ENCODE data around the gene COL28A1.

The COL28A1 gene

GRCh38 chr7:7557252-7557651 is 21.6 kb upstream of the COL28A1 start:
- DNase-seq, result no peak

DNA sequence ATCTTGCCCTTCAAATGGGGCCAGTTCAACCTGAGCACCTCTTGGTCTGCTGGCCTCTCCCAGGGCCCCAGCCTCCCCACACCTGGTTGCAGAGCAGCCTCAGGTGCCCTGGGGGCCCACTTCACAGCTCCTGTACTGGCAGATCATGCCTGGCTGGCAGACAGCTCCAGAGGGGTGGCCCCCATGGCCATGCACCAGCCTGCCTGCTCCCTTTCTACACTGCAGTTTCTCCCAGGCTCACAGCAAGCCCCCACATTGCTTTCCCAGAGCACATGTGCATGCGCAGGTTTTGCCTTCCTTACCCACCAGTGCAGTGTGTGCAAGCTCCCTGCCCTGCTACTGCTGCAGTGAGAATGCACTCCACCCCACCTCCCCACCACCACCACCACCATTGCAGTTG is 21.2 kb upstream of the COL28A1 start:
- no peak for DNase-seq

- peak; percentile 51 for DNase-seq
Observed at GRCh38 chr7:7554649-7555575, 19.2 kb upstream of the COL28A1 start.

DNA sequence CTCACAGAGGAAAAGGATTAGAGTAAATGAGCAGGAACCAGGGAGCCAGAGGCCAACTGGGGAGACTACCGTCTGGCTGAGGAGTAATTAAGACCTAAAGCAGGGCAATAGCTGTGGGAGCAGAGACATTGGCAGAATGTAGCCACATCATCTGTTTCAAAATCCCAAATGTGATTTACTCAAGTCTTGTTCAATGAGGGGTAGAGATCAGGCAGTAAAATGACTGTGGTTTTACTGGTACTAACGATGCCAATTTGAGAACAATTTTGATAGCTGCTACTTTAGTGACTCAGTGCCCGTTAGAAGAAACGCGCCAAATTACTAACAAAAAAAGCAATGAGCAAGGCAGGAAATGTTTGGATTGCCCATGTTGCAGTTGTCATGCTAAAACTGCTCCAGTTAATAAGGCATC is 18.4 kb upstream of the COL28A1 start:
- no peak for DNase-seq

GRCh38 chr7:7553386-7553785 is 17.7 kb upstream of the COL28A1 start:
- DNase-seq, result no peak

- DNase-seq, result no peak
Observed at GRCh38 chr7:7552199-7552598, 16.5 kb upstream of the COL28A1 start.

DNA sequence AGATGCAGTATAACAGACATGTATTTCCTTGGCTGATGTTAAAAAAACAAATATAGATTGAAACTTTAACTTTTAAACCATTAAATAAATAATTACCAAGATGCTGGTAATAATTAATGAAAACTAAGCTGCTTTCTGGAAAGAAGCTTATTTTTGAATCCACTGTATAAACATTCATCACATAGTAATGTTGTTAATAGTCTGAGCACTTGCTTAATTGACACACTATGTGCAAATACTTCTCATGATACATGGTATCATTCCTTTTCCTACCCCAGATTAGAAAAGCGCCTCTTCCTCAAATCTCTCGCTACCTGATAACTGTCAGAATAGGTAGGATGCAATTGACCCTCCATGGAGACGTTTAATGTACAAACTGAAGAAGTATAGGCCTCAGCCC is 15.0 kb upstream of the COL28A1 start:
- no peak for DNase-seq

DNA sequence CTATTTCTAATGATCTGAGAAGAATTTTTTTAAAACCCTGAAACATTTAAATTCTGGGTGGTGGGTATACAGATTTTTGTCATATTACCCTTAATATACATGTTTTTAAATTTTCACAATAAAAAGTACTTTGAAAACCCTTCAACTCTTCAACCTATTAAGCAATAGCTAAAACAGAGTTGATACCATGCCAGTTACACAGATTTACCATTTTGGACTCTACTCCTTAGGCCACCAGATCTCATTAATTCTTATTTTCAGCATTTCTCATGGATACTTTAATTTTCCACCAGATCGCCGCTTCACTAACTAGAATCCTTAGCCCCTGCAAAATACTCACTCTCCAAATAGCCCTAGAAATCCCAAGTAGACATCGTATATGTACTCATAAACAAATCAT is 12.7 kb upstream of the COL28A1 start:
- DNase-seq, result no peak

DNA sequence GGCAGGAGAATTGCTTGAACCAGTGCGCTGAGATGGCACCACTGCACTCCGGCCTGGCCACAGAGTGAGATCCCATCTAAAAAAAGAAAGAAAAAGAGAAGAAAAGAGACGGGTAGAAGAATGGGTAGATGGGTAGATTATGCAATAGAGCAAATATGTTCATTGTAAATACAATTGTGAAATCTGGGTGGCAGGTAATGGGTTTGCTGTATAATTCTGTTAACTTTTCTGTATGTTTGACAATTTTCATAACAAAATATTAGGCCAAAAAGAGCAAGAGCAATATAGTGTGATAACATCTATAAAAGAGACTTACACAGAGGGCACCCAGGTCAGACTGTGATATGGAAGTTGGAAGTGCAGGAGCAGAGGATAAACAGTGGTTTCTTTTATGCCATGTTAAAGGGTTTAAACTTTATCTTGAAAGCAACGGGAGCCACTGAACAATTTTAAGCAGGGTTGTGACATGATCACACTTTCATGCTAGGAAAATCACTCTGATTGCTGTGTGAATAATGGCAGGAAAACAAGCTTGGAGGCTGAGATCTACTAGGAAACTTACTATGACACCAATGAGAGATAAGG is 6.7 kb upstream of the COL28A1 start:
- no peak for DNase-seq

- no peak for DNase-seq
Observed at GRCh38 chr7:7539711-7540110, 4.0 kb upstream of the COL28A1 start.

GRCh38 chr7:7539152-7539551 is 3.5 kb upstream of the COL28A1 start:
- no peak for DNase-seq

- no peak for DNase-seq
Observed at GRCh38 chr7:7537711-7538110, 2.0 kb upstream of the COL28A1 start.

DNA sequence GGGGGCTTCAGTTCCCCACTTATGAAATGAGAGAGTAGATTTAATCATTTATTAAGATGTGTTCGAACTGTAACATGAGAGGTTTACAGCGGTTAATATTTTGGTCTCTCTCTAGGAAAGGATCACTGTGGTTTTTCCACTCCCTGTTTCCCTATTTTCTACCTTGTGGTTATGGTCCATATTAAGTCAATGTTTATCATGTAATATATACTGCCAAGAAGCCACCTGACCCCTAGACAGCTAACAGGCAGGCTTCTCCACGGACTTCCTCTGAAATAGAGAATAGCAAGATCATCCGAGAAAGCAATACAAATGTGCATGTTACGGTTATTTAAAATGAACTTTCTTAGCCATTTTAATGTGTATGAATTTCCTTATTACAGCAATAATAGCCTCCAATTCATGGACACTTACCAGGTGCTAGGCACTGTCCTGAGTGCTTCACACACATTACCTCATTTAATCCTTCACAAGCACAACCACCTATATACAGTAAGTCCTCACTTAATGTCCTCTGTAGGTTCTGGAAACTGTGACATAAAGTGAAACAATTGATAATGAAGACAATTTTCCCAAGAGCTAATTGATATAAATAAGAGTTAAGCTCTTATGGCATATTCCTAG is 835 bp upstream of the COL28A1 start:
- peak; percentile 79 for DNase-seq

DNA sequence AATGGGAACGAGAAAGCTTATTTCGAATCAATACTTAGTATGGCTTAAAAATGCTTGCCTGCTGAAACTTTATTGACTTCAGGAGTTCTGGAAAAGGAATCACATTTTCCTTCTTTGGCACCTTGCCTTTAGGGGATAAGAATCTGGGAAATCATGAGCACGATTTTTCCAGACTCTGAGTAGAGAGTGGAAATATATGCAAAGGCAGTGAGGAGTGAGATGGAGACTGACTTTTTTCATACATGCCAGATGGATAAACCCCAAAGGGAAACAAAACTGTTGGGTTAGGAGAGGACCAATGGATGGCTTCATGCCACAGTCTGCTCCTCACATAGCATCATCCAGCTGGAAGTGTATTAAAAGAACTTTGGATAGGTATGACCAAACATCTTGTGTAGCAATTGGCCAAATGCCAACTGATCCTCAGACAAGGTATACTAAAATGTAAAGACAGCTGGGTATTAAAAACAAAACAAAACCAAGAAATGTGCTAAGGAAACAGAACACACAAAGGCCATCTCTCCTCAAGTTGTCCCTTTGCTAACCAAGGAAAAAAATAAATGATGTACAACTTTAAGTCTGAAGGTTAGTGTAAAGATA is 1.7 kb downstream of the COL28A1 start:
- no peak for DNase-seq

DNA sequence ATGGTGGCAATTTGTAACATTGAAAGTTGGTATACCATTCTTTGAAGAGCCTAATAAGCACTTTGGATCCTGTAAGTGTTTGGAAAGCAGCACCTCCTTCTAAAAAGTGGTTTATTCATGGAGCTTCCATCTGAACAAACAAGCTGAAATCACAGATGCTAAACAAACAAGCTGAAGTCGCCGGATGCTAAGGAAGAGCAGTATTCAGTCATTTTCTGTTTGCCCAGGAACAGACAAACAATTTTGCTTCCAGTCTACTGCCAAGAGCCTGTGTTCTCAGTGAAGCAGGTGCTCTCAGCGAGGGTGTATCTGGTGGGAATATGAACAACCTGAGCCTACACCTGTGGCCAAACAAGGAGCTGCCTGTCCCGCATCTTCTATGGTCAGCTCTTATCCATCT is 6.3 kb downstream of the COL28A1 start:
- DNase-seq, result peak; percentile 98

DNA sequence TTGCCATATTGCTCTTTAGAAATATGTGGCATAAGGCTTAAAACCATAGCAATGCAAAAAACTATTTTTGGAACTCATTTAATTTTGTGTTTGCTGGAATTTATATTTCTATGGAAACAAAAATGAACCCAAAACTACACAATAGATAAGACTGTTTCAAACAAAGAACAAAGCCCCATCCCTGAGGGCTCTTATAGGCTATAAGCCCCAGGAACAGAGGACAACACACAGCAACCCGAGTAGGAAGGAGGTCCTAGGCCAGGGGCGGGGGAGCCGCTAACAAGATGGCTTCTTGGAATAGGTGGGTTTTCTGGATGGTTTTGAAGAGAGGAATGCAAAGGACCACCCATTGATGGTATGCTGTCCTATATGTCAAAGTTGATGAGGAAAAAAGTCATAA is 8.6 kb downstream of the COL28A1 start:
- DNase-seq, result no peak

DNA sequence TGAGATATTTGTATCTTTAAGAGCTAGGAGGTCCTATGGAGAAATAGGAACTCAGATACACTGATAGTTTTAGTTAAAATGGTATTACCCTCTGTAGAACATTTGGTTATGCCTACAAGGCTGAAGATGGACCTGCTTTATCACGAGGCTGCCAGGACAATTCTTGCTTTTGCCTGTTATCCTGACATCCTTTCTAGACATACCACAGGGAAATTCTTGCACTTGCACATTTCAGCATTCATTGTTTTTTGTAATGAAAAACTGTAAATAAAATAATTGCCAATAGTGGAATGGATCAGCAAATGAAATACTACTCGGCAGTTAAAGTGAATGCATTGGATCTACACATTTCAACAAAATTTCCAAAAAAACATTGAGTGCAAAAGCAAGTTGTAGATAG is 9.7 kb downstream of the COL28A1 start:
- no peak for DNase-seq

DNA sequence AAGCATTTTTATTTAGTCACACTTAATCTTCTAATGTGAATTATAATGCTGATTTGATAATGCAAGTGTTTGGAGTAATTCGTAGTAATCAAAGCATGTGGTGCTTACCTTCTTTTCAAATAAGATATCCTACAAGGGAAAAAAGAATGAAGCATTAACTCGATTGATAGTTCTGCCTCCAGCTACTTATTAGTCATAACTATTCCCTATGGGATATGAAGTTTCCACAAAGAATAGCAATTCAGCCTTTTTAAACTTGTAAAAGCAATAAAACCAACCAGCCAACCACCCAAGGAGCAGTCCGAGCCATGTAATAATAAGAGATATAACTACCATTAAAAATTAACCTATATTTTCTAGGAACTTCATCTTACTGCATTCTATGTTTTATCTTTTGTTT is 11.6 kb downstream of the COL28A1 start:
- DNase-seq, result no peak

DNA sequence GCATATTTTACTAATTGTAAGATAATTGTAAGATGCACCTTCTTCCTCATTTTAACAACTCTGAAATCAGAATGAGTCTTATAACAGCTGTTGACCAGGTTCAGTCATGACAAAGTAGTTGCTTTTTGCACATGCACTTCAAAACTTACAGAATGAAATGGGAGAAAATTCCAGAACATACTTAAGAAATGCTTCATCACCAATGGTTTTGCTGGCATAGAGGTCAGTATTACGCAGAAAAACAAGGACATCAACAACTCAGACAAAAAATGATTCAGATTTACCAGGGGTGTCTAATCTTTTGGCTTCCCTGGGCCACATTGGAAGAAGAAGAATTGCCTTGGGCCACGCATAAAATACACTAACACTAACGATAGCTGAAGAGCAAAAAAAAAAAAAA is 13.3 kb downstream of the COL28A1 start:
- no peak for DNase-seq

- DNase-seq, result no peak
Observed at GRCh38 chr7:7521259-7521658, 14.4 kb downstream of the COL28A1 start.

GRCh38 chr7:7519528-7519927 is 16.1 kb downstream of the COL28A1 start:
- DNase-seq, result no peak

- no peak for DNase-seq
Observed at GRCh38 chr7:7519056-7519455, 16.6 kb downstream of the COL28A1 start.

- DNase-seq, result no peak
Observed at GRCh38 chr7:7517754-7518153, 17.9 kb downstream of the COL28A1 start.

- DNase-seq, result no peak
Observed at GRCh38 chr7:7516662-7517061, 19.0 kb downstream of the COL28A1 start.
